C4-2B (cell line): Measurements from ENCODE around the gene CCDC73.
"Not testable (repeated sequence)": the region's sequence is repeated elsewhere in the genome, so short reads cannot be mapped to it uniquely, and the experiment has no call there.

ENCODE experiments used
- H3K27ac ChIP-seq: fragments of 450-650 bp; 2 replicates; pipeline ENCODE4 v1.5.1; 2017
- ZFX ChIP-seq: fragments of 450-650 bp; IDR thresholded peaks from 2 replicates; pipeline ENCODE4 v1.6.1; 2017
- TF ChIP-seq, protein P1 (sequence below): fragments of 450-650 bp; conservative IDR thresholded peaks from 2 replicates; pipeline ENCODE4 v1.5.1; 2017; ENCODE audit warnings: mild to moderate bottlenecking

CCDC73 gene

GRCh38 chr11:32779136-32779535 lies 15.3 kb downstream of the CCDC73 start:
- H3K27ac ChIP-seq = no peak overlapping the region
- no peak for TF ChIP-seq ZFX
- TF ChIP-seq, protein P1, sequence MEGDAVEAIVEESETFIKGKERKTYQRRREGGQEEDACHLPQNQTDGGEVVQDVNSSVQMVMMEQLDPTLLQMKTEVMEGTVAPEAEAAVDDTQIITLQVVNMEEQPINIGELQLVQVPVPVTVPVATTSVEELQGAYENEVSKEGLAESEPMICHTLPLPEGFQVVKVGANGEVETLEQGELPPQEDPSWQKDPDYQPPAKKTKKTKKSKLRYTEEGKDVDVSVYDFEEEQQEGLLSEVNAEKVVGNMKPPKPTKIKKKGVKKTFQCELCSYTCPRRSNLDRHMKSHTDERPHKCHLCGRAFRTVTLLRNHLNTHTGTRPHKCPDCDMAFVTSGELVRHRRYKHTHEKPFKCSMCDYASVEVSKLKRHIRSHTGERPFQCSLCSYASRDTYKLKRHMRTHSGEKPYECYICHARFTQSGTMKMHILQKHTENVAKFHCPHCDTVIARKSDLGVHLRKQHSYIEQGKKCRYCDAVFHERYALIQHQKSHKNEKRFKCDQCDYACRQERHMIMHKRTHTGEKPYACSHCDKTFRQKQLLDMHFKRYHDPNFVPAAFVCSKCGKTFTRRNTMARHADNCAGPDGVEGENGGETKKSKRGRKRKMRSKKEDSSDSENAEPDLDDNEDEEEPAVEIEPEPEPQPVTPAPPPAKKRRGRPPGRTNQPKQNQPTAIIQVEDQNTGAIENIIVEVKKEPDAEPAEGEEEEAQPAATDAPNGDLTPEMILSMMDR = no peak

GRCh38 chr11:32775908-32776307 lies 18.6 kb downstream of the CCDC73 start:
- TF ChIP-seq ZFX = no peak
- TF ChIP-seq, protein P1 = no peak
- H3K27ac ChIP-seq = no peak overlapping the region

DNA sequence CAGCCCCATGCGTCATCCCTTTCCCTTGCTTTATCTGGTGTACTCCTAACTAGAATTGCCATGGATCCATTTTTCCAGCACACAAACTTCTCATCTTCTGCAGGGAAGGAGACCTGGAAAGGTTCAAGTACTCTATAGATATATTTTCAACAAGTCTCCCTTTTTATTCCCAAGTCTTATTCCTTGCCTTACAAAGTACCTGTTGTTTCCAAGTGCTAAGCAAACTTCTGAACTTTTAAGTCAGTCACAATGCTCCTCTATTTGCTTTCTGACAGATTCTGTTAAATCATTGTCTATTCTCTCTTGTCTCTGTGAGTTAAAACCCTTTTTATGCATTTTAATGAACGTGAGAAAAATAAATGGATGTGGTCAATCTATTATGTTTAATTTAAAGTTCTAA lies 20.4 kb downstream of the CCDC73 start:
- TF ChIP-seq ZFX = no peak
- TF ChIP-seq, protein P1 = no peak

DNA sequence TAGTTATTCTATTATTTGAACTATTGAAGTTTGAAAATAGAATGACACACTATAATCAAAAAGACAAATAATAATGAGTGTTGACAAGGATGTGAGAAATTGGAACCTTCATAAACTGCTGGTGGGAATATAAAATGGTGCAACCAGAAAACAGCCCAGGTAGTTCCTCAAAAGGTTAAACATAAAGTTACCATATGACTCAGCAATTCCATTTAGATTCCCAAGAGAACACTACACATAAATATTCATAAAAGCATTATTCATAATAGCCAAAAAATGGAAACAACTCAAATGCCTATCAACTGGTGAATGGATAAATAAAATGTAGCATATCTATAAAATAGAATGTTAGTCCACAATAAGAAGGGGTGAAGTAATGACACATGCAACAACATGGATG lies 21.7 kb downstream of the CCDC73 start:
- H3K27ac ChIP-seq = no peak overlapping the region
- TF ChIP-seq, protein P1 = no peak
- no peak for TF ChIP-seq ZFX

More for the DNA sequence above, 20.4 kb downstream of the CCDC73 start:
- no peak overlapping the region for H3K27ac ChIP-seq

- H3K27ac ChIP-seq = not testable (repeated sequence)
Observed at GRCh38 chr11:32761774-32762173, 32.7 kb downstream of the CCDC73 start.

GRCh38 chr11:32758291-32758690 lies 36.2 kb downstream of the CCDC73 start:
- TF ChIP-seq ZFX = no peak
- TF ChIP-seq, protein P1 = no peak
- H3K27ac ChIP-seq = no peak overlapping the region

DNA sequence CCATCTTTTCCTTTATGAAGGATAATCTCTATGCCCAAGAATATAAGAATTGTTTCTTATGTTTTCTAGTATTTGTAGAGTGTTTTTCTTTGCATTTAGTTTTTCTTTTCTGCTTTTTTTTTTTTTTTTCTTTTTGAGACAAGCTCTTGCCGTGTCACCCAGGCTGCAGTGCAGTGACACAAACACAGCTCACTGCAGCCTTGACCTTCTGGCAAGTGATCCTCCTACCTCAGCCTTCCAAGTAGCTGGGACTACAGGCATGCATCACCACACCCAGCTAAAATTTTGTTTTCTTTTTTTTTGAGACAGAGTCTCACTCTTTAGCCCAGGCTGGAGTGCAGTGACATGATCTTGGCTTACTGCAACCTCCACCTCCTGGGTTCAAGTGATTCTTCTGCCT lies 41.3 kb downstream of the CCDC73 start:
- not testable (repeated sequence) for H3K27ac ChIP-seq

GRCh38 chr11:32752001-32752400 lies 42.5 kb downstream of the CCDC73 start:
- TF ChIP-seq ZFX = no peak
- TF ChIP-seq, protein P1 = no peak
- H3K27ac ChIP-seq = no peak overlapping the region

GRCh38 chr11:32751381-32751780 lies 43.1 kb downstream of the CCDC73 start:
- TF ChIP-seq, protein P1 = no peak
- TF ChIP-seq ZFX = no peak
- no peak overlapping the region for H3K27ac ChIP-seq
